NCI-H446 (cell line): ENCODE data around the gene GGACT.
"Not testable (repeated sequence)": the region's sequence is repeated elsewhere in the genome, so short reads cannot be mapped to it uniquely, and the experiment has no call there.

Experiments used
- DNase-seq, 2 experiments: peaks; one replicate each; lab custom pipeline; 2025; lab: John Stamatoyannopoulos, UW

The GGACT gene

GRCh38 chr13:100529666-100530377 is 58.8 kb downstream of the GGACT start:
- DNase-seq, result no peak

GRCh38 chr13:100528820-100529219 is 59.8 kb downstream of the GGACT start:
- DNase-seq, result no peak

GRCh38 chr13:100528353-100528752 is 60.2 kb downstream of the GGACT start:
- no peak for DNase-seq

GRCh38 chr13:100527644-100528043 is 60.9 kb downstream of the GGACT start:
- DNase-seq, result peak in 1 of 2 experiments; percentile 12

- peak; percentile 33 to 84 for DNase-seq
Observed at GRCh38 chr13:100526318-100527000, 62.1 kb downstream of the GGACT start.

- DNase-seq, result no peak
Observed at GRCh38 chr13:100525453-100526317, 62.9 kb downstream of the GGACT start.

- DNase-seq, result not testable (repeated sequence)
Observed at GRCh38 chr13:100524688-100525087, 63.9 kb downstream of the GGACT start.

GRCh38 chr13:100523981-100524386 is 64.6 kb downstream of the GGACT start:
- peak in 1 of 2 experiments; percentile 1 for DNase-seq

GRCh38 chr13:100523411-100523810 is 65.2 kb downstream of the GGACT start:
- DNase-seq, result peak in 1 of 2 experiments; percentile 83

- peak; percentile 64 to 73 for DNase-seq
Observed at GRCh38 chr13:100522618-100523309, 65.8 kb downstream of the GGACT start.

- DNase-seq, result peak; percentile 73 to 74
Observed at GRCh38 chr13:100521851-100522617, 66.6 kb downstream of the GGACT start.

- peak in 1 of 2 experiments; percentile 20 for DNase-seq
Observed at GRCh38 chr13:100520936-100521850, 67.4 kb downstream of the GGACT start.

GRCh38 chr13:100519626-100520025 is 69.0 kb downstream of the GGACT start:
- DNase-seq, result no peak

- DNase-seq, result no peak
Observed at GRCh38 chr13:100518394-100519062, 70.1 kb downstream of the GGACT start.

- no peak for DNase-seq
Observed at GRCh38 chr13:100517728-100518127, 70.9 kb downstream of the GGACT start.

- no peak for DNase-seq
Observed at GRCh38 chr13:100517135-100517534, 71.5 kb downstream of the GGACT start.

- DNase-seq, result no peak
Observed at GRCh38 chr13:100515410-100515800, 73.2 kb downstream of the GGACT start.

- peak; percentile 38 to 75 for DNase-seq
Observed at GRCh38 chr13:100514788-100515409, 73.7 kb downstream of the GGACT start.
